Measurements from ENCODE around the gene CDKL1.
"Not testable (repeated sequence)": the region's sequence is repeated elsewhere in the genome, so short reads cannot be mapped to it uniquely, and the experiment has no call there.

CDKL1 gene

DNA sequence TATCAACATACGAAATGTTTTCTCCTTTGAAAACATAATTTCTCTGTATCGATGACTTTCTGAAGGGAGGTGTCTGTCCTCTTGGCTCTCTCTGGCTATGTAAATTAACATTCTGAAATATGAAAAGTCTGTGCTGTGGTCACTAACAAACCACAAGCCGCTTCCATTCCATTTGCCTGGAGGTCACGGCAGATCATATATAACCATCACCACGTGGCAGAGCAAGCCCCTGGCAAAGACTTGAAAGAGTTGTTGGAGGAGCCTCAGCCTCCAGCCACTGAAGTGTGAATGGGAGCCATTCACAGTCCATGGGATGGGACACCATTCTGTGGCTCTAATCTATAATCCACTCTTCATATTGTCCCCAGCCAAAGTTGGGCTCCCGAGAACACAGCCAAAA is 39.6 kb downstream of the CDKL1 start:
- no peak for DNase-seq (ENCODE audit: low spot score)

DNA sequence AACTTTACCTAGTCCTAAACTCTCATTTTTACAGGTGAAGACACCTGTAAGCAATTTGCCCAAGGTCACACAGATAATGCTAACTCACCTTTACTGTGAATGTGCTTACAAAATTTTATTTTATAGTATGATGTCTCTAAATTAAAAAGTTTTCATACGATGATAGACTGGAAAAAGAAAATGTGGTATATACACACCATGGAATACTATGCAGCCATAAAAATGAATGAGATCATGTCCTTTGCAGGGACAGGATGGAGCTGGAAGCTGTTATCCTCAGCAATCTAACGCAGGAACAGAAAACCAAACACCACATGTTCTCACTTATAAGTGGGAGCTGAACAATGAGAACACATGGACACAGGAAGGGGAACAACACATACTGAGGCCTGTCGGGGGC is 40.4 kb downstream of the CDKL1 start:
- not testable (repeated sequence) for DNase-seq (ENCODE audit: low spot score)

DNA sequence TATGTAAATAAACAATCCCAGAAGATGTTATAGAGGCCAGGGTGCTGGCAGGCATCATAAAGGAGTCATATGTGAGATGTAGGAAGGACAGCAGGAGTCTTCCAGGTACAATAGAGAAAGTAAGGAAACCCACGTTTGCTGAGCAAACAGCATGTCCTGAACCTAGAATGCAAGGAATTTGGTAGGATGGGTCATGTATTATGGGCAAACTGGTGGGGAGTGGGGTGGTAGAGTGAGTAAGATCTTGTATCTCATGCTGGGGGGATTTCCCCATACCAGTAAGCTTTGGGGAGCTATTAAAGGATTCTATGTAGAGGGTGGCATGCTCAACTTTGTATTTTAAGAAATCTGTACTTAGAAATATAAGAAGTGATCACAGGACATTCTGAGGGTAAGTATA is 41.0 kb downstream of the CDKL1 start:
- DNase-seq (ENCODE audit: low spot score) = no peak

DNA sequence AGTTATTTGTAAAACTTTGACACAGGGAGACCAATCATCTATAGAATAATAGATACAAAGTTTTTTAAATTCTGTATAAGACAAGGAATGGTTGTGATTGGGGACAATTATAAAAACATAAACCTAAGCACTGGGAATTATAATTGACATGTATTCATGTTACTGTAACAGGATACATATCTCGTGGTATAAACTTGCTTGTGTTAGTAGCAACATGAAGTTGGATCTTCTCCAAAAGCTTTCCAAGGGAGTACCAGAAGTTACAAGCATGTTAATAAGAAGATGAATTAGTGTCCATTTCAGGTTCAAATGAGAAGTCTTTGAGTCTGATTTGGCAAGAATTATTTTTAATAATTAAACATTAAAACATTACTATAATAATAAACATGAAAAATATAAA is 42.2 kb downstream of the CDKL1 start:
- DNase-seq (ENCODE audit: low spot score) = no peak

DNA sequence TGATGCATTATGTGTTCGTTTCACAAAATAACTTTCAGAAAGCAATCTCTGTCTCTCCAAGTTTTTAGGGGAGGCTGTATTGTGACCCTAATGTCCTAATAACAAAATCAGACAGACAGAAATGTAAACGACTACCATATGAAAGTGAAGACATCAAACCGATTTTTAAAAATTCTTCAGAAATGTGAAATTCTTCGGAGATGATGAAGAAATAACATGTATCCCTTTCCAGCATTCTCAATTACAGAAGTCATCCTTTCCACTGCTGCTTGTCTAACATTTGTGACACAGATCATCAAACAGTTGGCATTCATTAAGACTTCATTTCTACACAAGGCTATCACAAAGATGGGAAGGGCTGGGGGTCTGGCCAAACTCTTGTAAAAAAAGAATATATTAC is 43.6 kb downstream of the CDKL1 start:
- no peak for DNase-seq (ENCODE audit: low spot score)

DNA sequence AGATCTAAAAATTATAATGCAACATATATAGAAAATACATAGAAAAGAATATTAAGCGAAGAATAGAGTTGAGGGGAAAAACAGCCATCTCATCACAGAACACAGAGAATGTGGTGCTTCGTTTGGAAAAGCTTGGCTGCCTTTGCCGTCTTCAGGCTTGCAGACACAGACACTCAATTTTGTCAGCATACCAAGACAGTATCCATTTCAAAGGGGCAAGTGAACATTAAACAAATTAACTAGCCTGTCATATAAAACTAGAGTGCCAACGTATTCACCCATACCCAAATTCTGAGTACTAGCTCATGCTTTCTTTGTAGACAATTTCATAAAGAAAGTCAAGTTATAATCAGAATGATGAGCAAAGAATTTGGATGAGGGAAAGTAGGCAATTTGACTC is 44.1 kb downstream of the CDKL1 start:
- DNase-seq (ENCODE audit: low spot score) = no peak

DNA sequence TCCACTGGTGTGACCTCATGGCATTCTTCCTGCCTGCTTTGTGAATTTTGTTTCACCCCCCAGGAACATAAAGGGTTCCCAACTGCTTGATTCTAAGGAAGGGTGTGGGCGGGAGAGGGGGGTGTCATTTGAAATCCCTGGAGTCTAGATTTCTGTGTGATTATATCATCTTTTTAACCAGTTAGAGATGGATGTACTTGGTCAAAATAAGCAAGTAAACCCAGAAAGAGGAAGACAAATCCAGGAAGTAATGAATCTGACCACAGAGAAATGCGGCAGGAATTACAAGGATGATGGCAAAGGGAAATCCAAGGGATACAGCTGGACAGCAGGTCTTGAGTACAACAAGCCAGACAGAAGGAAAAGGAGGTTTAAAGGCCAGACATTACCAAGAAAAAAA is 45.7 kb downstream of the CDKL1 start:
- no peak for DNase-seq (ENCODE audit: low spot score)

DNA sequence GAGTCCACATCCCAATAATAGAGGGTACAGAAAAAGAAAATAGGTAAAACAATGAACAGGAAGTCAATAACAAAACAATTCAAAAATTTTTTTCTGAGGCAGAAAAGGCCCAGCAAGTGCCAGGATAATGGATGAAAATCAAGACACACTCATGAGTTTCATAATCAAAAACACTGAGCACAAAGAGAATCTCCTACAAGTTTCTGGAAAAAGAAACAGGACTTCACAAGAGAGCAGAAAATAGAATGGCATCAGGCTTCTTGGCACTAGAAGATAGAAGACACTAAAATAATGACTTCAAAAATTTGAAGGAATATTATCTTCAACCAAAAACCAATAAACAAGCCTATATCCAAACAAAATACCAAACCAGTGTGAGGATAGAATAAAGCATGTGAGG is 47.7 kb downstream of the CDKL1 start:
- no peak for DNase-seq (ENCODE audit: low spot score)

DNA sequence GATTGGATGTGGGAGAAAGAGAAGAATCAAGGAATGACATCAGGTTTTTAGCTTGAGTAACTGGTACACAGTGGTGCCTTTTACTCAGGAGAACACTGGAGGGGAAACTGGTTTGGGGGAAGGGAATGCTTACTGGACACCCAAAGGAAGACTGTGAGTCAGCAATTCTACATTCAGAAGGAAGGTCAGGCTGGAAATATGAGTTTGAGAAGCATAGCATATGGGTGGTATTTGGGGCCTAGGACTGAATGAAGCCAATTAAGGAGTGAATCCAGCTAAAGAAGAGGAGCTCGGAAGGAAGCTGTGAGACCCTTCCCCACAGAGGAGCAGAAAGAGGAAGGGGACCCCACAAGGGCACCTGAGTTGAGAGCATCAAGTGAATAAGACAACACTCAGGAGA is 49.2 kb downstream of the CDKL1 start:
- peak; percentile 68 for DNase-seq (ENCODE audit: low spot score)

DNA sequence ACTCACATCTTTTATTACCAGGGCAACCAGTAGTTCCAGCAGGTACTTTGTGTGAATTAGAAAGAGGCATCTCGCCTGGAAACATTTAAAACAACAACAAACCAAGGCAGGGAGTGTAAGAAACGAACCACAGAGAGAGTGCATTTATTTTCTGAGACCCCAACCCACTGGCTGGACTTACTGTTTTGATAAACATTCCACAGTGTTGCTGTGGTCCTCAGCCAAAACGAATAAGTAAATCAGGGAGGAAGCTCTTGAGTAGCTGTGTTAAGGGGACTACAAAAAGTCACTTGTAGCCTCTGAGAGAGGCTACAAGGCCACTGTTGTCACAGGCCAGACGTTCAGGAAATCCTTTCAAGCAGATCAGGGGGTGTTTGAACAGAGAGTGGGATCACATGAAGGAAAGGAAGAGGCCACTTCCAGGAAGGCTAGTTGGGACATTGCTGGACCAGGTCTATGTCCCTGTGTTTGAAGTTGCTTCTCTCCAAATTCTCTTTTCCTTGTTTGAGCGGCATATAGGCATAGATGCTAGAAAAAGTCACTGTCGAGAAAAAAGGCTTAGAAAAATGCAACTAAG is 50.7 kb downstream of the CDKL1 start:
- peak; percentile 37 for DNase-seq (ENCODE audit: low spot score)

DNA sequence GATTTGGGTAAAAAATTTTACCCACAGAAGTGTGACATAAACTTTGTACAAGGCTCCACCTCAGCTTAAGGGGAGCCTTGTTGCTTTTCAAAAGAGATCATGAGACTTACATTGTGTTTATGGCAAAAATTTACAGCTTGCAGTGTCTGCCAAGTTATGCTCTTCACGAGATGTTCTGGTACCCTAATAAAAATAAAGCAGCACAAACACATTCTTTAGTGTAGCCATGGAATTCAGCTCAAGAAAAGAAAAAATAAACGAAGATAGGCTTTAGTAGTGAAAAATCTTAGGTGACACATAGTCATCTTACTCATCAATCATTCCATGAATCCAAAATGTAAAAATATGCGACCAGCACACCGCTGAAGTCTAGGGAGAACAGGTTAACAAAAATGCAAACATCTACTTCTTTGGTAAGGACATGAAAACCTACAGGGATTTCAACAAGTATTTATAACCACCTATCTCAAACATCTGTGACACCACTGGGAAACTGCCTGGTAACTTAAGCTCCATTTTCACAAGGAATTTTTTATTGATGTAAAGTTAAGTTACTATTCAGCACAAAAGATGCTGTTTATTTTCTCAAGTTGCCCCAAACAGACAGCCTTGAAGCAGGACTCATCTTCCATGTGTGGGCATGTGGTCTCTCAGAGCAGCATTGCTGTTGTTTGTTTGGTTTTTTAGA is 51.7 kb downstream of the CDKL1 start:
- DNase-seq (ENCODE audit: low spot score) = peak; percentile 59

DNA sequence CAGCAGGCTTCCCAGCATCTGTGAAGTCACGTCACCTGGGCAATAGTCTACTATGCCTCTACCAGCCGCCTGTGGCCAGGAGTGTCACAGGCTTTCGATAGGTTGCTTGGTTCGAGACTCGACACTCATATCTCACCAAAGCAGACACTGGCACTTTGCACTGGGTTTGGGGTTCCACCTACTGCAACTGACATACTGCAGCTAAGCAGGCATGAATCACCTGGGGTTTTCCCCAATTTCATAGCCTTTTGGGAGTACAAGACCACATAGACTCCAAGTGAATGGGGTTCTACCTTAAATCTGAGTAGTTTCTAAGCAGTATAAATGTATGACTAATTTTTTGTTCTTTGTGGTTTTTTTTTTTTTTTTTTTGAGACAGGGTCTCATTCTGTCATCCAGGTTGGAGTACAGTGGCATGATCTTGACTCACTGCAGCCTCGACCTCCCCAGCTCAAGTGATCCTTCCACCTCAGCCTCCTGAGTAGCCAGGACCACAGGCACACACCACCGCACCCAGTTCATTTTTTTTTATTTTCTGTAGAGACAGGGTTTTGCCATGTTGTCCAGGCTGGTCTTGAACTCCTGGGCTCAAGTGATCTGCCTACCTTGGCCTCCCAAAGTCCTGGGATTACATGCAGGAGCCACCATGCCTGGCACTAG is 52.4 kb downstream of the CDKL1 start:
- DNase-seq (ENCODE audit: low spot score) = peak; percentile 96

DNA sequence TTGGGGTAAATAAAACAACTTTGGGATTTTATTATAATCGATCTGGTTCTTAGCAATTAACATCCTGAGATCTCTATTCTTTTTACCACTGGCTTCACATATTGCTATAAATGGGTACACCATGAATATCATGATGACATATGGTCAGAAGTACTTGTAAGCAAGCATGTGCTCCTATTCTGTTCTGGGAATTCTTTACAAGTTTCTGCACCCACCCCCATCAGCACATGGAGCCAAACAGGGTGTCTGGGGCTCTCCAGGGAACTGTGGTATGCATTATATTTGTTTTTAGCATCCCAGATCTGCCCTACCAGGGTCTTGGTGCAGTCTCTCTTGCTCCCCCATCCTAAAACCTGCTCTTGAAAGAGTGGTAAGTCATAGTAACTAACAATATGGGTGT is 53.2 kb downstream of the CDKL1 start:
- no peak for DNase-seq (ENCODE audit: low spot score)

DNA sequence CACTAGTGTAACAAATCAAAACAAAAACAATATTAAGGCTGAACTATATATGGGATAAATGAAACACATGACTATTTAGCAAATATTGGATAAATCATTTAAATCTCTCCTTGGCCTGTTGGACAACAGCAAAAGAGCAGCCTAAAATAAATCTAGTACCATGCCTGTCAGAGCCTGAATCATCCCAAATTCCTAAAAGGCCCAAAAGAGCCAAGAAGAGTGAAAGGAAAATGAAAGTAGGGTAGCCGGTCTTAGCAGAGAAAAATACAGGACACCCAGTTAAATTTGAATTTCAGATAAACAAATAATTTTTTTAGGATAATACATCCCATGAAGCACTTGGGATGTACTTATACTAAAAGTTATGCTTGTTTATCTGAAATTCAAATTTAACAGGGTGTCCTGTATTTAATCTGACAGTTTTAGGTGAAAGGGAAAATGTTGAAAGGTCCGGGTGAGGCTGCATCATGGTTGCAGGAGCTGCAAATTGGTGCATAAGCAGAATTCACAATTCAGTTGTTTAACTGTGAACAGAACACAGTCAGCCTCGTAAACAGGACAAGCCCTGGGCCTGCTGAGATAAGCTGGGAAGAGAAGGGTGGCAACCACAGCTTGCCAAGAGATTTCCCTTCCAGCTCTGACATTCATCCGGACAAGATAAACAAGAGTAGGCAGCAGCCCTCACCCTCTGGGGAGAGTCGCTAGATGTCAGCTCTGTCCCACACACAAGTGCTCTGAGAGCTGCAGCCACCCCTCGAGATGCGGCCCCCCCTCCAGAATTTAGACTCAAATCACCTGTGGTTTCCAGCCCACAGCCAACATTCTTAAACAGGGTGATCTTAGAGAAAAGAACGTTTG is 54.2 kb downstream of the CDKL1 start:
- peak; percentile 97 for DNase-seq (ENCODE audit: low spot score)

DNA sequence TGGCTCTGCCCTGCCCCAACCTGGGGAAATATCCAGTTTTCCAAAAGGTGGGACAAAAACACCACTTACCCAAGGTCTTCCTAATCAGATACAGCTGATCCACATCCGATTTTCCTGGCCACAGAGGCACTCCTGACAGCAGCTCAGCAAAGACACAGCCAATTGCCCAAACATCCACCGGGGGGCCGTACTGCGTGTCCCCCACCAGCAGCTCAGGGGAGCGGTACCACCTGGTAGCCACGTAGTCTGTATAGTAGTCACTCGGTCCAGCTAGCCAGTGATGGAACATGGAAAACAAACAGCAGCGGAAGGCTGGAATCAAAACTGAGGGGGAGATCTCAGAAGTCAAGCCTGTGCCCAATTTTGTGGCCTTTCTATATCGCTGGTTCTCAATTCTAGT is 55.7 kb downstream of the CDKL1 start:
- peak; percentile 51 for DNase-seq (ENCODE audit: low spot score)

DNA sequence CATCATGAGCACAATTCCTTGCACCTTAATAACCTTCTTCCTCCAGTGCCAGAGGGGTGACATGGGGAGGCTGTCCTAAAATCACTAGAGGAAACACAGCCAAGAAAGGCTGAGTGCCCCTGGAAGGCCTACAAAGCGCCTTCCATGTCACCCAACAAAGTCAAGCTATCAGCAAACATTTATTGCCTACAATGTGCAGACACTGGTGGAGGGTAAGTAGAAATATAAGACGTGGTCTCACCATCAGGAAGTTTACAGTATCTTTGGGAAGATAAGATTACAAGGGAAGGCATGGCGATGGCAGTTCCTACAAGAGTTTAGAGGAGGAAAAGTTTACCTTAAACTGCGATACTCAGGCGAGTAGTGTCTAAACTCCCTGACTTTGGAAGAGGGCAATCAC is 56.6 kb downstream of the CDKL1 start:
- DNase-seq (ENCODE audit: low spot score) = peak; percentile 29

DNA sequence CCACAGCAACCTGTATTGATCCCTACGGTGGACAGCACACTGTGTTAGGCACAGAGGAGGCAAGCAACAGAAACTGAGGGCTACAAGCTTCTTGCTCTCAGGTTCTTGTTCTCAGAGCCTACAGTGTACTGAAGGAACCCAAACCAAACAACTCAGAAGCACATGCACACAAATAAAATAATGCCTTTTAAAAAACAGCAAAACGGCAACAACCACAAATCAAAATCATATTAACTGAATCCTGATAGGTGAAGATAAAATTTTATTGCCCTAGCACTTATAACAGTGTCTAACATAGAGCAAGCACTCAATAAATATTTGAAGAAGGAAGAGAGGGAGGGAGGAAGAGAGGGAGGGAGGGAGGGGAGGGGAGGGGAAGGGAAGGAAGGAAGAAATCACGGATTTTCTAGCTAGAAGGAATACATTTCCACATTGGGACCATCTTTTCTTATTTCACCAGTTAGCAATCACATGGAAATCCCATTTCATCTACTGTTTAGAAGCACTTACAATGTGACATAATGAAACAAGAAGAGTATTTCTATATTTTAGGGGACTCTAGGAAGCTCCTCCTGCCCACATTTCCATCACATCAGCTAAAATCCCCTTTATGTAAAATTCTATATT is 57.4 kb downstream of the CDKL1 start:
- DNase-seq (ENCODE audit: low spot score) = no peak

DNA sequence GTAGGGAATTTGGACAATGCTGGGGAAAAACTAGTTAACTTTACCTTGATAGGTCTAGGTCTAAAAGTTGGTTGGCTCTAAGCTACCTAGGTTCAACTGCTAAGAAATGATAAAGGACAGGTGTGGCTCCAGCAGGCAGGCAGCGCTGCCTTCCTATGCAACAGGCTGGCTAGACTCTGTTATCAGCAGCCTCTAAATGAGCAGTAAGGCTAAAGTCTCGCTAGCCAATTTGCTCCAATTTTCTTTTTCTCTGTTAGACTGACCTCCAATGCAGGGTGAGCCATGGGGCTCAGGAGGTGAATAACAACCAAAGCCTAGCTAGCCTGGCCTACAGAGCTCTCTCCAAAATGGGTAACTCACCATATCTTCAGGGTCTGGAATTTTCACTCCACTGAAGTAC is 58.1 kb downstream of the CDKL1 start:
- peak; percentile 65 for DNase-seq (ENCODE audit: low spot score)

DNA sequence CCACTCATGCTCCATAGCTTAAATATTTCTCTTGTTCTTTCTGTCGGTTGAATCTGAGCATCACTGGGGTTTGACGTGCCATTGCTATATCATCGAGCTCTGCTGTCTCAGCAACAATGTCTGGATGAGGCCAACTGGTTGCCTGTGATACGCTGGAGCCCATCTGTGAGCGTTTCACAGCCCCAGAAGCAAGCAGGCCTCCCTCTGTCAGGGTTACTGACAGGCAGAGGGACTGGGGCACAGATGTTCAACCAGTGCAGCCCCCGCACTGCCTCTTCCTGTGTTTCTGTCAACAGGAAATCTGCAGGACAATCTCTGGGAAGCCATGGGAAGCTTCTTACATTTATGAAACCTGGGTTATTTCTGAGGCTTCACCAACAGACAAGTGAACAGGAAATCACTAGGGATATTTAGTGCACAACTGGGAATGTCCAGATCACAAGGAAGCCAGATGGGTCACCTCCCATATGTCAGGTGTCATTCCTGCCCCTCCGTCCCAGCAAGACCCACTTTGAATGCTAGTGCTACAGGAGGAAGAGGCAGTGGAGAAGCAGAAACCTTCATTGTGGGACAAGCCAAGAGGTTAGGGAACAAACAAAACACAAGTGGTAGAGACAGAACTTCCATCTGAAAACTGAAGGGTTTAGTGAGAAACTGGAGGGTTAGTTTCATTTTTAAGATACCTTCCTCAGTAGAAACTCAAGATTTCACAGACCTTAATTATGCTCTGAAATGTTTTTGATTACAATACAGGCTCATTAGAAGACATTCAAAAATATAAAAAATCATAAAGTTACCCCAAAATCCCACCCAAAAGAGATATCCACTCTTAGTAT is 60.5 kb downstream of the CDKL1 start:
- peak; percentile 72 for DNase-seq (ENCODE audit: low spot score)

DNA sequence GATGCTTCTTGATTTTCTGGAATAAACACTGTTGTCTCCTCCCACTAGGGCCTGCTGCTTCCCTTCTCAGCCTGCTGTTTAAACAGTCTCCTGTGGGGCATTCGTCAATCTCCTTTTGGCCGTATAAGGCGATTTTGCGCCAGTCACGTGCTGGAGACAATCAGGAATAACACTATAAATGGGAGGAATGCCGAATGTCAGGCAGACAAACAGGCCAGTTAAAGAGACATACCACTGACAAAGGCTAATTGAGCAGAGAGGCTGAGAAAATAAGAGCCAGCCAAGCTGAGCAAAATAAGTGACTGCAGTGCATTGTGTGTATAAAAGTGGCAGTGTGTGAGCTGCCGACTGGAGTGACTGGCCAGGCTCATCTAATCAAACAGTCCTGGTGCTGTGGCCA is 61.3 kb downstream of the CDKL1 start:
- DNase-seq (ENCODE audit: low spot score) = no peak

DNA sequence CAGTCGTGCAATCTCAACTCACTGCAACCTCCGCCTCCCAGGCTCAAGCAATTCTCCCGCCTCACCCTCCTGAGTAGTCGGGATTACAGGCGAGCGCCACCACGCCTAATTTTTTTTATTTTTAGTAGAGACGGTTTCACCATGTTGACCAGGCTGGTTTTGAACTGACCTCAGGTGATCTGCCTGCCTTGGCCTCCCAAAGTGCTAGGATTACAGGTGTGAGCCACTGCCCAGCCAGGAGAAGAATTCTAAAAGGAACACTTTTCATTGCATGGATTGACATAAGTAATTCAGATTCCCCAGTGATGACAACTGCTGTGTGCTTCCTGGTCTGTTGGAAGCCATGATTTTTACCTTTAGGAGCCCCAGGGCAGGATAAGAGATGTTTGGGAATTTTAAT is 62.5 kb downstream of the CDKL1 start:
- DNase-seq (ENCODE audit: low spot score) = no peak

Measured in hematopoietic multipotent progenitor cell treated with erythropoietin and hydrocortisone succinate and interleukin-3 and kit ligand, for 17 days (in vitro differentiated cells).